Lower leg skin (tissue), 3 donors: ENCODE results near the gene ZEB1.

Experiments used
- CTCF ChIP-seq, 3 donors: fragments of 450-650 bp; IDR thresholded peaks; one replicate each; pipeline ENCODE4 v1.5.1; 2016; ENCODE audit warnings: antibody characterized with exemption in 3 of 3, mild to moderate bottlenecking in 3 of 3, moderate library complexity in 2 of 3
- POLR2A ChIP-seq, 2 donors: fragments of 450-650 bp; IDR thresholded peaks; one replicate each; pipeline ENCODE4 v1.6.1; 2016 to 2017; ENCODE audit warnings: antibody characterized with exemption in 2 of 2, mild to moderate bottlenecking in 1 of 2, moderate library complexity in 1 of 2

GRCh38 chr10:31522820-31523219 lies 203.8 kb downstream of the ZEB1 start:
- TF ChIP-seq CTCF (IDR thresholded peaks at IDR 0.05) = no peak
- TF ChIP-seq POLR2A (IDR thresholded peaks at IDR 0.05) = no peak
